ENCODE measurements around the gene HIVEP3. TPM values are rescaled to one million over a fixed set of nuclear protein-coding genes. Genes with fewer than 3 reads are reported as not detected.

Gene HIVEP3
- total RNA-seq, 2 experiments from 2014 or later: 13.2 to 13.4 TPM

DNA sequence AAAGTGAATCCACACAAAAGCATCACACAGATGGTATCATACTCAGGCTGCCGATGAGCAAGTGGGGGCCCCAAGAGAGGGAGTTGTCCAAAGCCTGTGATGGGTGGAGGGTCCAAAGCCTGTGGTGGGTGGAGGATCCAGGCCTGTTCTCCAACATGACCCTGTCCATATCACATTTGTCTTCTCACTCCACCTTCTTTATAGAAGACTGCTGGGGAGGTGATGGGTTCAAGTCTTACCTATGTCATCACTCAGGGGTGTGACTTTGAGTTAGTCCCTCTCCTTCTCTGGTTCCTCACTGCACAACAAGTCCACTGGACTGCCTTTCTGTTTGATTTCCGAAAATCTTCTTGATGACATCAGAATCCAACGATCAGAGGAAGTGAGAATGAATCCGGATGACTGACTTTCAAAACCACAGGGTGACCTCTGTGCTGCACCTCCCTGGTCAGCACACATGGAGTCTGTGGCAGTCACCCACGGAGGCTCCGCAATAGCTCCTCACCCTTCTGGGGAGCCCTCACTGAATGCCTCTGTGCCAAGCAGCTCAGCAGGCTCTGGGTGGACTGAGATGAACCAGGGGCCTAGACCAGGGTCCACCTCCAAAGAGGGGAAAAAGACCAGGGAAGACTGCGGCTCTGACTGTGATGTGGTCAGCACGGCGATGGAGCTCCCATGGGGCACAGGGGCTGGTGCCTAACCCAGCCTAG, 166.8 kb downstream of the HIVEP3 start:
- peaks cover 75% of the 10 kb centered on the region for H3K4me1 Mint-ChIP-seq (ENCODE audit: low read depth)
- peak overlapping the region; percentile 98 for H3K27ac Mint-ChIP-seq
- intact Hi-C loops (cut with micrococcal nuclease): loop anchor here (1.0 to 10.0 kb wide), 9 partner anchors 13 to 177 kb away; partner anchors contain the start of gene HIVEP3
- DNase-seq: no peak
- no peaks in the 10 kb centered on the region for H3K27me3 Mint-ChIP-seq (ENCODE audit: low read depth)
- no peak overlapping the region for H3K4me3 Mint-ChIP-seq
- no peaks in the 10 kb centered on the region for H3K36me3 Mint-ChIP-seq (ENCODE audit: low read depth)
- CTCF ChIA-PET: interaction anchor here (1.0 kb wide), 1 partner anchor 13 kb away, joined by 3 read pairs; no protein-coding TSS in a partner anchor
- no peaks in the 10 kb centered on the region for H3K9me3 Mint-ChIP-seq

GRCh38 chr1:41749991-41750745, 168.6 kb downstream of the HIVEP3 start:
- no peak overlapping the region for H3K4me3 Mint-ChIP-seq
- peaks cover 79% of the 10 kb centered on the region for H3K4me1 Mint-ChIP-seq (ENCODE audit: low read depth)
- H3K27me3 Mint-ChIP-seq (ENCODE audit: low read depth): no peaks in the 10 kb centered on the region
- H3K9me3 Mint-ChIP-seq: no peaks in the 10 kb centered on the region
- peak overlapping the region; percentile 98 for H3K27ac Mint-ChIP-seq
- peak; percentile 3 for DNase-seq
- CTCF ChIA-PET: interaction anchor here (3.0 kb wide), 1 partner anchor 11 kb away, joined by 19 read pairs; no protein-coding TSS in a partner anchor
- H3K36me3 Mint-ChIP-seq (ENCODE audit: low read depth): no peaks in the 10 kb centered on the region
- intact Hi-C loops (cut with micrococcal nuclease): loop anchor here (2.0 to 10.0 kb wide), 5 partner anchors 57 to 1365 kb away; partner anchors contain the start of genes HIVEP3 and NFYC

DNA sequence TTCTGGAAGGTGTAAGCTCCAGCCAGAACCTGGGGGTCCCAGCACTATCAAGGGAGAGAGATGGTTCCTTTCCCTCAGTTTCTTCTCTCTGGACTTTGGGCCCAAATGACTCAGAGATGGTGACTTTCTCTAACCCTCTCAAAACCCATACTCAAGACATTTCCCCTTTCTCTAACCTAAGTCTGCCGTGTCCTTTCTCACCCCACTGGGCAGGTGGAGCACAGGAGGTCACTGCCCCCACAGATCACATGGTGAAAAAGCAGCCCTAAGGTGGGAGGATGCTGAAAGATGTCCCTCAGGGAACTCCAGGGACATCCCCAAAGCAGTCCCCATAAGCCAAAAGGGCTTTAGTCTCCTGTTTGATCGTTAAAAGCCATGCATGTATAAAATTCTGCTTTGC, 173.7 kb downstream of the HIVEP3 start:
- no peak overlapping the region for H3K4me3 Mint-ChIP-seq
- DNase-seq: no peak
- H3K27me3 Mint-ChIP-seq (ENCODE audit: low read depth): no peaks in the 10 kb centered on the region
- CTCF ChIA-PET: interaction anchor here (1.2 kb wide), 1 partner anchor 77 kb away, joined by 3 read pairs; no protein-coding TSS in a partner anchor
- intact Hi-C loops (cut with micrococcal nuclease): loop anchor here (10.0 kb wide), 2 partner anchors 1050 to 1360 kb away; partner anchors contain the start of gene NFYC
- no peaks in the 10 kb centered on the region for H3K36me3 Mint-ChIP-seq (ENCODE audit: low read depth)
- H3K9me3 Mint-ChIP-seq: no peaks in the 10 kb centered on the region
- H3K4me1 Mint-ChIP-seq (ENCODE audit: low read depth): peaks cover 80% of the 10 kb centered on the region
- peak overlapping the region; percentile 98 for H3K27ac Mint-ChIP-seq

DNA sequence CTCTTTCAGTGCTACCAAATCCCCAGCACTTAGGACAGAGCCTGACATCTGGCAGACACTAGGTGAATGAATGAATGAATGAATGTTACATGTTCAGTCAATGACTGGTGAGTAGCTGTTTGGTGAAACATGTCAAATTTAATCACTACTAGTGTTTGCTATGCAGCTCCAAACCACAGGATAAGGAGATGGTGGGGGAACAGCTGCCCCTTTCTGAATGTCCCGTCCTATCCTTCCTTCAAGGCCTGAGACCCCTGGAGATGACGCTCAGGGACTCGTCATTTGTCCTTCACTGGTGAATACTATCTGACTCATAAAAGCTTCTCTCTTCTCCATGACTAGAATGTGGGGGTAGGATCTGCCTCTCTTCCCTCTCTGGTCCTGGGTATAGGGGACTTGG, 175.4 kb downstream of the HIVEP3 start:
- Mint-ChIP-seq H3K36me3 (ENCODE audit: low read depth) (no peaks in the 10 kb centered on the region), H3K4me3 (peak overlapping the region; percentile 4), H3K4me1 (ENCODE audit: low read depth) (peaks cover 82% of the 10 kb centered on the region), H3K9me3 (no peaks in the 10 kb centered on the region), H3K27ac (peak overlapping the region; percentile 98), H3K27me3 (ENCODE audit: low read depth) (no peaks in the 10 kb centered on the region)
- CTCF ChIA-PET: interaction anchor here (0.6 kb wide), 1 partner anchor 50 kb away, joined by 3 read pairs; no protein-coding TSS in a partner anchor
- intact Hi-C loops (cut with micrococcal nuclease): loop anchor here (2.0 to 10.0 kb wide), 4 partner anchors 119 to 1359 kb away; partner anchors contain the start of gene NFYC
- peak; percentile 37 for DNase-seq

DNA sequence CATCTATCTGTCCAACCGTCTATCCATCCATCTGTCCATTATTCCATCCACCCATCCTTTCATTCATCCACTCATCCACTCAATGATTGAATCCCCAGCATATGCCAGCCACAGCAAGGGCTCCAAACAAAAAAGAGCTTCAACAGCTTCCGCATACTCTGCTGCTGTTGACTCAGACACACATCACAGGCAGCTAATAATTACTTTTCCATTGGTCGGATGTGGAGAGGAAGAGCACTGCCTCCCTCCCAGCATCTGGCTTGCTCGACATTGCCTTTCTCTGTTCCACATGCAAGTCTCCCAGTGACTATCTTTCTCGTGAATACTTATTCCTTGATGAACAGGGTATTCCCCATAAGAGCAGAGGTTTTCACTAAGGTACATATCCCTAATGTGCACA, 176.5 kb downstream of the HIVEP3 start:
- Mint-ChIP-seq H3K9me3 (no peaks in the 10 kb centered on the region), H3K4me1 (ENCODE audit: low read depth) (peaks cover 92% of the 10 kb centered on the region), H3K27ac (peak overlapping the region; percentile 98), H3K27me3 (ENCODE audit: low read depth) (no peaks in the 10 kb centered on the region), H3K4me3 (peak overlapping the region; percentile 23), H3K36me3 (ENCODE audit: low read depth) (no peaks in the 10 kb centered on the region)
- intact Hi-C loops (cut with micrococcal nuclease): loop anchor here (2.0 to 10.0 kb wide), 4 partner anchors 121 to 1357 kb away; partner anchors contain the start of gene NFYC
- peak; percentile 34 for DNase-seq
- CTCF ChIA-PET: no interaction called here

- Mint-ChIP-seq H3K27me3 (ENCODE audit: low read depth) (no peaks in the 10 kb centered on the region), H3K27ac (peak overlapping the region; percentile 98), H3K36me3 (ENCODE audit: low read depth) (no peaks in the 10 kb centered on the region), H3K9me3 (no peaks in the 10 kb centered on the region), H3K4me3 (no peak overlapping the region), H3K4me1 (ENCODE audit: low read depth) (peaks cover 96% of the 10 kb centered on the region)
- CTCF ChIA-PET: interaction anchor here (2.0 to 4.3 kb wide), 2 partner anchors 8 to 13 kb away, joined by 6 to 19 read pairs; no protein-coding TSS in a partner anchor
- peak; percentile 69 for DNase-seq
- intact Hi-C loops (cut with micrococcal nuclease): loop anchor here (1.0 to 10.0 kb wide), 5 partner anchors 51 to 1356 kb away; partner anchors contain the start of gene NFYC
These were observed 177.5 kb downstream of the HIVEP3 start for GRCh38 chr1:41741244-41741643.

DNA sequence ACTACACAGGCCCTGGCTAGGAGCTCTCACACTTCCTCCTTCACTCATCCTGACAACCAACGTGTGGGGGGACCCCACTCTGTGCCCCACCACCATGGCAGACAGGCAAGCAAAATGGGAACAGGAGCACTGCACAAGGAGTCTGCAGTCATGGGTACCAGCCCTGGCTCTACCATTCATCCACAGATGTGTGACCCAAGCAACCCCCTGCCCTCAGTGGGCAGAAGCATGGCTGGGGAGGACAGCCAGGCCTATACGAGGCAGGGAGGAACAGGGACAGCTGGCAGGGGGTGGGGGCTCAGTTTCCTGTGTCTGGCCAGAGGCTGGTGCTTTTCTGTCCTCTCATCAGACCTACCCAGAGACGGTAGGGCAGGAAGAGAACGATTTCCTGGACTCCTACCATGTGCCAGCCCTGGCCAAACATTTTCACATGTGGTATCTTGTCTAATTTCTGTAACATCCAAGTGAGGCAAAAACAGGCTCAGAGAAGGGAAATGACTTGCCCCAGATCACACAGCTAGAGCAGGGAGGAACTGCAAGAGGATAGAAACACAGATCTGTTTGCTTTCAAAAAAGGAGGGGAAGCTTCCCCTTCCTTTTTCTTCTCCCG, 178.0 kb downstream of the HIVEP3 start:
- CTCF ChIA-PET: interaction anchor here (2.0 to 4.3 kb wide), 2 partner anchors 9 to 14 kb away, joined by 6 to 19 read pairs; no protein-coding TSS in a partner anchor
- H3K4me3 Mint-ChIP-seq: peak overlapping the region; percentile 1

DNA sequence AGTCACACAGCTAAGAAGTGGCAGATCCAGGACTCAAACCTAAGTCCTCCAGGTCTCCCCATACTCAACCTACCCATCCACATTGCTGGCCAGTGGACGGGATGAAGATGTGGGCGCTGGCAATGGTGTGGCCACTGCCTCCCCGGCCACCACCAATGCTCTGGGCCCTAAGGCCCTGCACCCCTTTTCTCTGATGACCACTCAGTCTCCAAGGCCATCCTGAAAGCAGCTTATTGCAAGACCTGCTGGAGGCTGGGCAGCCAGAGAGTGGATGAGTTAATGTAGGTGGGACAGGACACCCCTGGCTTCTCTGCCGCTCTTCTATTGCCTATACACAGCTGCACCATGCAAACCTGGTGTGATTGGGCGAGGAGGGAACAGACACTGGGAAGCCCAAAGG, 178.7 kb downstream of the HIVEP3 start:
- Mint-ChIP-seq H3K9me3 (no peaks in the 10 kb centered on the region), H3K27me3 (ENCODE audit: low read depth) (no peaks in the 10 kb centered on the region), H3K4me1 (ENCODE audit: low read depth) (peaks cover 96% of the 10 kb centered on the region), H3K27ac (peak overlapping the region; percentile 98), H3K4me3 (peak overlapping the region; percentile 73), H3K36me3 (ENCODE audit: low read depth) (no peaks in the 10 kb centered on the region)
- DNase-seq: no peak
- CTCF ChIA-PET: interaction anchor here (2.0 to 4.3 kb wide), 2 partner anchors 9 to 14 kb away, joined by 6 to 19 read pairs; no protein-coding TSS in a partner anchor
- intact Hi-C loops (cut with micrococcal nuclease): loop anchor here (2.0 to 10.0 kb wide), 4 partner anchors 67 to 1355 kb away; partner anchors contain the start of gene NFYC

More for the DNA sequence above, 178.0 kb downstream of the HIVEP3 start:
- Mint-ChIP-seq H3K36me3 (ENCODE audit: low read depth) (no peaks in the 10 kb centered on the region), H3K9me3 (no peaks in the 10 kb centered on the region), H3K27ac (peak overlapping the region; percentile 98), H3K4me1 (ENCODE audit: low read depth) (peaks cover 96% of the 10 kb centered on the region), H3K27me3 (ENCODE audit: low read depth) (no peaks in the 10 kb centered on the region)
- intact Hi-C loops (cut with micrococcal nuclease): loop anchor here (1.0 to 10.0 kb wide), 5 partner anchors 52 to 1356 kb away; partner anchors contain the start of gene NFYC
- peak; percentile 76 for DNase-seq

DNA sequence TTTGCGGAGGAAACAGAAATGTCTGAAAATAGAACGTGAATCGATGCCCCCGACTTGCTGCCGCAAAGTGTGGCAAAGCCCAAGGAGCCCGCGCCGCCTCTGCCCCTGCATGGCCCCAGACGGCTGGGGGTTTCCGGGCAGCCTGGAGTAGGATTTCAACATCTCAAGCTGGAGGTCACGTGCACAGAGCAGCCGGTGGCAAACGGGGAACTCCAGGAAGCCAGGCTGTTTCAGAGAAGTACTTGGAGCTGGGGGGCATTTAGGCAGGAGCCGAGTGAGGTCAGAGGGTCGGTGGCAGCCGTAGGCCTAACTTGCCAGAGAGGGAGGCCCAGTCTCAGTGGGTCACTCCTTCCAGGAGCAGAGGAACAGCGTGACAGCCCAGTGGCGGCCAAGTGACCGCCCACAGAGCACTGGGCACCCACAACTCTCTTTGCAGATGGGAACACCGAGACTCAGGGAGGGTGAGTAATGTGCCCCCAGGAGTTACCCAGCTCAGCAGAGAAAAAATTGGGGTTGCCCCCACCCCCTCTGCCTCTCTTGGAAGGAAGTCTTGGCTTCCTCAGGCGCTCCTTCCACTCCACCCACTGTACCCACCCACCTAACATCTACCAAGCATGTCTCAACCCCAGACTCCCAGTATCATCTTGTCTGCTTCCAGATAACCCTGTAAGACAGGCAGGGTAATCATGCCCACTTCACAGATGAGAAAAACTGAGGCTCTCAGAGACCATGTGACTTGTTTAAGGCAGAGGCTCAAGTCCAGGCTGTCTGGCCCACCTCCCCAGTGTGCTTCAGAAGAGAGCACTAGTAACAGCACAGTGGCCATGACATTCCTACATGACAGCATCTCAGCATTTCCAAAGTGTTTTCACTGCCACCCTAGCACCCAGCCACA, 179.4 kb downstream of the HIVEP3 start:
- Mint-ChIP-seq H3K9me3 (no peaks in the 10 kb centered on the region), H3K27me3 (ENCODE audit: low read depth) (no peaks in the 10 kb centered on the region), H3K27ac (peak overlapping the region; percentile 98), H3K4me3 (peak overlapping the region; percentile 73), H3K4me1 (ENCODE audit: low read depth) (peaks cover 93% of the 10 kb centered on the region), H3K36me3 (ENCODE audit: low read depth) (no peaks in the 10 kb centered on the region)
- peak; percentile 96 for DNase-seq
- intact Hi-C loops (cut with micrococcal nuclease): loop anchor here (1.0 kb wide), 3 partner anchors 12 to 72 kb away; no protein-coding TSS in a partner anchor
- CTCF ChIA-PET: interaction anchor here (0.8 to 4.3 kb wide), 5 partner anchors 10 to 15 kb away, joined by 3 to 19 read pairs (median 3); no protein-coding TSS in a partner anchor

- CTCF ChIA-PET: interaction anchor here (0.8 to 4.3 kb wide), 4 partner anchors 11 to 16 kb away, joined by 3 to 19 read pairs (median 3); no protein-coding TSS in a partner anchor
- Mint-ChIP-seq H3K27me3 (ENCODE audit: low read depth) (no peaks in the 10 kb centered on the region), H3K9me3 (no peaks in the 10 kb centered on the region), H3K4me3 (peak overlapping the region; percentile 73), H3K27ac (peak overlapping the region; percentile 98), H3K36me3 (ENCODE audit: low read depth) (no peaks in the 10 kb centered on the region), H3K4me1 (ENCODE audit: low read depth) (peaks cover 85% of the 10 kb centered on the region)
- DNase-seq: no peak
- intact Hi-C loops (cut with micrococcal nuclease): no loop called here
These were observed 180.2 kb downstream of the HIVEP3 start for GRCh38 chr1:41738475-41738874.

Measured in activated naive CD4-positive, alpha-beta T cell treated with anti-CD3 and anti-CD28 coated beads for 36 hours (primary cell).